ENCODE results near the gene LRRC14B. TPM values are rescaled to one million over a fixed set of nuclear protein-coding genes. Genes with fewer than 3 reads are reported as not detected.

Gene LRRC14B
- polyA plus RNA-seq, 1 experiment = not detected

DNA sequence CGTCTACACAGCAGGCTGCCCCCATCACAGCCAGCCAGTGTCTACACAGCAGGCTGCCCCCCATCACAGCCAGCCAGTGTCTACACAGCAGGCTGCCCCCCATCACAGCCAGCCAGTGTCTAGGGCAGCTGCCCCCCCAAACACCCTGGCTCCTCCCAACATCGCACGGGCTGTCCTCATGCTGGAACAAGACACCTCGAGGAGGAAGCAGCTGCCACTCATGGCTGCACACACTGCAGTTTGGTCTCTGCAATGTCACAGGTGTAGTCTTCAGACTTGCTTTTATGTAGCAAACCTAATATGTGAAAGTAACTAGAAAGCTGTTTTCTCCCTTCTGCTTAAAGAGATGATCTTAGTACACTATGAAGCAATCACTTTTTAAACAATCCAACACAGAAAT lies 9.7 kb downstream of the LRRC14B start:
- TF ChIP-seq, protein P1, sequence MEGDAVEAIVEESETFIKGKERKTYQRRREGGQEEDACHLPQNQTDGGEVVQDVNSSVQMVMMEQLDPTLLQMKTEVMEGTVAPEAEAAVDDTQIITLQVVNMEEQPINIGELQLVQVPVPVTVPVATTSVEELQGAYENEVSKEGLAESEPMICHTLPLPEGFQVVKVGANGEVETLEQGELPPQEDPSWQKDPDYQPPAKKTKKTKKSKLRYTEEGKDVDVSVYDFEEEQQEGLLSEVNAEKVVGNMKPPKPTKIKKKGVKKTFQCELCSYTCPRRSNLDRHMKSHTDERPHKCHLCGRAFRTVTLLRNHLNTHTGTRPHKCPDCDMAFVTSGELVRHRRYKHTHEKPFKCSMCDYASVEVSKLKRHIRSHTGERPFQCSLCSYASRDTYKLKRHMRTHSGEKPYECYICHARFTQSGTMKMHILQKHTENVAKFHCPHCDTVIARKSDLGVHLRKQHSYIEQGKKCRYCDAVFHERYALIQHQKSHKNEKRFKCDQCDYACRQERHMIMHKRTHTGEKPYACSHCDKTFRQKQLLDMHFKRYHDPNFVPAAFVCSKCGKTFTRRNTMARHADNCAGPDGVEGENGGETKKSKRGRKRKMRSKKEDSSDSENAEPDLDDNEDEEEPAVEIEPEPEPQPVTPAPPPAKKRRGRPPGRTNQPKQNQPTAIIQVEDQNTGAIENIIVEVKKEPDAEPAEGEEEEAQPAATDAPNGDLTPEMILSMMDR (IDR thresholded peaks at IDR 0.05; ENCODE audit: low read depth, low read length) = no peak
- Histone ChIP-seq H3K9me3 (ENCODE audit: control insufficient read depth, insufficient read depth, low read length) (no peaks in the 10 kb centered on the region; the same call in 1 of the 2 replicates), H3K27me3 (ENCODE audit: control insufficient read depth, insufficient read depth, low read length) (no peaks in the 10 kb centered on the region), H3K27ac (ENCODE audit: low read depth, low read length) (no peak overlapping the region), H3K4me3 (ENCODE audit: low read depth, low read length) (no peak overlapping the region)
- DNase-seq (ENCODE audit: low read depth, low spot score) = no peak
- POLR2A ChIA-PET = no interaction called here
- CTCF ChIA-PET = interaction anchor here (1.5 kb wide), 1 partner anchor 13 kb away, joined by 4 read pairs; no protein-coding TSS in a partner anchor

DNA sequence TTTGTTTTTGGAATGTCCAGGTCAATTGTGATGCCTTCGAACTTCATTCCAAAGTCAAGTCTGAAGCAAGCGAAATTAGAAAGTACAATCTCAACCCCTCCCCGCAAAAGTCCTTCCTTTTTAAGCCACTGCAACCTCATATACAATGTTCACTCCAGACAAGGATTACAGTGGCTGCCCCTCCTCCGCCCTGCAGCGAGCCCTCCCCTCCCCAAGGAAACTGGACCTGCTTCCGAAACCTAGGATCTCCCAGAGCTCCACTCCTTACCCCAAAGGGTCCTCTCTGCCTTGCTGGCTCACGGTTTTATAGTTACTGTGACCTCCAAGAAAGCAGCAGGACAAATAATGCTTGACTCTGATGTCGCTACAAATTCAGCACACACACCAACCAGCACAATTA lies 10.4 kb downstream of the LRRC14B start:
- ChIA-PET POLR2A (no interaction called here), CTCF (interaction anchor here (0.5 to 1.5 kb wide), 2 partner anchors 13 to 17 kb away, joined by 3 to 4 read pairs; partner anchors contain the start of gene SDHA)
- Histone ChIP-seq H3K27ac (ENCODE audit: low read depth, low read length) (no peak overlapping the region), H3K27me3 (ENCODE audit: control insufficient read depth, insufficient read depth, low read length) (no peaks in the 10 kb centered on the region), H3K9me3 (ENCODE audit: control insufficient read depth, insufficient read depth, low read length) (no peaks in the 10 kb centered on the region; the same call in 1 of the 2 replicates), H3K4me3 (ENCODE audit: low read depth, low read length) (no peak overlapping the region)
- DNase-seq (ENCODE audit: low read depth, low spot score) = no peak
- TF ChIP-seq, protein P1 (IDR thresholded peaks at IDR 0.05; ENCODE audit: low read depth, low read length) = no peak

DNA sequence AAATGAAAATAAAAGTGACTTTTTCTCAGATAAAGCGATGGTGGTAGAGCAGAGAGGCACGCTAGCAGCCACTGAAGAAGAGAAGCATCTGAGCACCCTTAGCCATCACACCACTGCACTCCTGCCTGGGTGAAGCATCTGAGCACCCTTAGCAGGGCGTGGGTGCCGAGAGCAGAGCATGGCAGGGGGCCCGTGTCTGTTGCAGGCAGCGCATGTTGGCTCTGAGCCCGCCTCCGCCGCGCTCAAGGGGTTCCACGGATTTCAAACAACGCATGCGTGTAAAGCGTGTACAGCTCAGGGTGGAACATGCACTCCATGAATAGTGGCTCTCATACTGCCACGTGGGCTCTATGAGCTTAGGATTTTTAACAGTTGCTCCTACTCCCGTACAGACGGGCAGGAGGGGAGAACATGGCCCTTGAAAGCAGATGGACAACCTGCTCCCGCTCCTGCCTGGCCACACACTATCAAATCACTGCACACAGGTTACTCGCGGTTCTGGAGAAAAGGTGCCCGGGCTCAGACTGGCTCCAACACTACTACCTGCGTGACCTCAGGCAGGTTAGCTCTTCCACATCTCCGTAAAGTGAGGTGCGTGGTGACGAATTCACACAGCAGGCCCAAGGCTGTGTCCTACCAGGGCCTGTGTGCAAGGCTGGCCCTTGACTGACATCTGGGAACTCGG lies 12.1 kb downstream of the LRRC14B start:
- Histone ChIP-seq H3K4me3 (ENCODE audit: low read depth, low read length) (no peak overlapping the region), H3K9me3 (ENCODE audit: control insufficient read depth, insufficient read depth, low read length) (no peaks in the 10 kb centered on the region; the same call in 1 of the 2 replicates), H3K27ac (ENCODE audit: low read depth, low read length) (no peak overlapping the region), H3K27me3 (ENCODE audit: control insufficient read depth, insufficient read depth, low read length) (no peaks in the 10 kb centered on the region)
- TF ChIP-seq, protein P1 (IDR thresholded peaks at IDR 0.05; ENCODE audit: low read depth, low read length) = no peak
- POLR2A ChIA-PET = interaction anchor here (0.6 kb wide), 1 partner anchor 34 kb away, joined by 8 read pairs; no protein-coding TSS in a partner anchor
- CTCF ChIA-PET = interaction anchor here (0.7 kb wide), 1 partner anchor 15 kb away, joined by 3 read pairs; no protein-coding TSS in a partner anchor
- no peak for DNase-seq (ENCODE audit: low read depth, low spot score)

DNA sequence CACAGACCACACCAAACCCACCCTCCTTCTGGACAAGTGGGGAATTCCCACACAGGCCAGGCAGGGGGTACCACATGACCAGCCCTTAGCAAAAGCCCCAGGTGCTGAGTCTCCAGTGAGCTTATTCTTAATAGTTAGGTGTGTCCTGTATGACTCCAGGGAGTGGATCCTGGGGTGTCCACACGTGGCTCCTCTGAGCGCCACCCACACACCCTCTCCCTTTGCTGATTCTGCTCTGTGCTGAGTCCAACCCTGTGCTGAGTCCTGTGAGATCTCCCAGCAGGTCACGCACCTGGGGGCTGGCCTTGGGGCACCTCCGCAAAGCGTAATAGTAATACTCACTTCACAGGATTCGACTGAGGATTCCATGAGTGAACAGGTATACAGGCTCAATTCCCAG lies 12.7 kb downstream of the LRRC14B start:
- DNase-seq (ENCODE audit: low read depth, low spot score) = no peak
- ChIA-PET POLR2A (no interaction called here), CTCF (interaction anchor here (1.0 kb wide), 1 partner anchor 16 kb away, joined by 3 read pairs; no protein-coding TSS in a partner anchor)
- Histone ChIP-seq H3K27me3 (ENCODE audit: control insufficient read depth, insufficient read depth, low read length) (no peaks in the 10 kb centered on the region), H3K27ac (ENCODE audit: low read depth, low read length) (no peak overlapping the region), H3K4me3 (ENCODE audit: low read depth, low read length) (no peak overlapping the region), H3K9me3 (ENCODE audit: control insufficient read depth, insufficient read depth, low read length) (peaks cover 2% of the 10 kb centered on the region; the same call in 1 of the 2 replicates)
- TF ChIP-seq, protein P1 (IDR thresholded peaks at IDR 0.05; ENCODE audit: low read depth, low read length) = no peak

DNA sequence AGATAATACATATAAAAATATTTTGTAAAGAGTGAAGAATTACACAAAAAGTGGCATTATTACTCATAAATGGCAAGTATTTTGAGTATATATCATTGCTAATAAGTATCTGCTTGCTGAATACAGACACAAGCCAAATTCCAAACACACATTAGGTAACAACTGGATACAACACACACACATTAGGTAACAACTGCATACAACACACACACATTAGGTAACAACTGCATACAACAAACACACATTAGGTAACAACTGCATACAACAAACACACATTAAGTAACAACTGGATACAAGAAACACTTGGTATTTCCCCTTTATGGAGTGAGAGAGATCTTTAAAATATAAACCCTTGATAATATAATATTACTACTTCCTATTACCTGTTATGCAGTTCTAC lies 13.2 kb downstream of the LRRC14B start:
- TF ChIP-seq, protein P1 (IDR thresholded peaks at IDR 0.05; ENCODE audit: low read depth, low read length) = no peak
- ChIA-PET POLR2A (no interaction called here), CTCF (interaction anchor here (1.0 kb wide), 1 partner anchor 16 kb away, joined by 3 read pairs; no protein-coding TSS in a partner anchor)
- H3K27ac ChIP-seq (ENCODE audit: low read depth, low read length) = no peak overlapping the region
- H3K9me3 ChIP-seq (ENCODE audit: control insufficient read depth, insufficient read depth, low read length) = peaks cover 2% of the 10 kb centered on the region; the same call in 1 of the 2 replicates
- H3K27me3 ChIP-seq (ENCODE audit: control insufficient read depth, insufficient read depth, low read length) = no peaks in the 10 kb centered on the region
- DNase-seq (ENCODE audit: low read depth, low spot score) = no peak
- no peak overlapping the region for H3K4me3 ChIP-seq (ENCODE audit: low read depth, low read length)

Data from AG04450 (cell line).